ENCODE results near the gene S100A14.
A peak's percentile ranks its signal among the peaks of the same experiment; 100 is the strongest.

S100A14 gene

GRCh38 chr1:153569465-153569864, 46.7 kb downstream of the S100A14 start:
- TF ChIP-seq SPI1 (IDR thresholded peaks at IDR 0.05; ENCODE audit: borderline replicate concordance, low read depth) (no peak), GABPA (IDR thresholded peaks at IDR 0.05; ENCODE audit: low read depth) (no peak), CTCF (IDR thresholded peaks at IDR 0.05; ENCODE audit: insufficient read depth, low read length) (no peak), POLR2AphosphoS5 (IDR thresholded peaks at IDR 0.05; ENCODE audit: low read depth) (no peak)
- TF ChIP-seq, protein P1, sequence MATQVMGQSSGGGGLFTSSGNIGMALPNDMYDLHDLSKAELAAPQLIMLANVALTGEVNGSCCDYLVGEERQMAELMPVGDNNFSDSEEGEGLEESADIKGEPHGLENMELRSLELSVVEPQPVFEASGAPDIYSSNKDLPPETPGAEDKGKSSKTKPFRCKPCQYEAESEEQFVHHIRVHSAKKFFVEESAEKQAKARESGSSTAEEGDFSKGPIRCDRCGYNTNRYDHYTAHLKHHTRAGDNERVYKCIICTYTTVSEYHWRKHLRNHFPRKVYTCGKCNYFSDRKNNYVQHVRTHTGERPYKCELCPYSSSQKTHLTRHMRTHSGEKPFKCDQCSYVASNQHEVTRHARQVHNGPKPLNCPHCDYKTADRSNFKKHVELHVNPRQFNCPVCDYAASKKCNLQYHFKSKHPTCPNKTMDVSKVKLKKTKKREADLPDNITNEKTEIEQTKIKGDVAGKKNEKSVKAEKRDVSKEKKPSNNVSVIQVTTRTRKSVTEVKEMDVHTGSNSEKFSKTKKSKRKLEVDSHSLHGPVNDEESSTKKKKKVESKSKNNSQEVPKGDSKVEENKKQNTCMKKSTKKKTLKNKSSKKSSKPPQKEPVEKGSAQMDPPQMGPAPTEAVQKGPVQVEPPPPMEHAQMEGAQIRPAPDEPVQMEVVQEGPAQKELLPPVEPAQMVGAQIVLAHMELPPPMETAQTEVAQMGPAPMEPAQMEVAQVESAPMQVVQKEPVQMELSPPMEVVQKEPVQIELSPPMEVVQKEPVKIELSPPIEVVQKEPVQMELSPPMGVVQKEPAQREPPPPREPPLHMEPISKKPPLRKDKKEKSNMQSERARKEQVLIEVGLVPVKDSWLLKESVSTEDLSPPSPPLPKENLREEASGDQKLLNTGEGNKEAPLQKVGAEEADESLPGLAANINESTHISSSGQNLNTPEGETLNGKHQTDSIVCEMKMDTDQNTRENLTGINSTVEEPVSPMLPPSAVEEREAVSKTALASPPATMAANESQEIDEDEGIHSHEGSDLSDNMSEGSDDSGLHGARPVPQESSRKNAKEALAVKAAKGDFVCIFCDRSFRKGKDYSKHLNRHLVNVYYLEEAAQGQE (IDR thresholded peaks at IDR 0.05; ENCODE audit: insufficient replicate concordance, low read depth) = no peak
- DNase-seq (ENCODE audit: low read depth in 1 of 2, low spot score in 1 of 2) = no peak
- Histone ChIP-seq H3K27ac (replicated peaks) (no peak overlapping the region), H3K4me3 (replicated peaks; ENCODE audit: insufficient read depth, low read length) (no peak overlapping the region), H3K27me3 (ENCODE audit: insufficient read depth, poor library complexity, severe bottlenecking) (no peaks in the 10 kb centered on the region)

GRCh38 chr1:153568367-153569099, 47.6 kb downstream of the S100A14 start:
- Histone ChIP-seq H3K4me3 (replicated peaks; ENCODE audit: insufficient read depth, low read length) (peak overlapping the region; percentile 20), H3K27me3 (ENCODE audit: insufficient read depth, poor library complexity, severe bottlenecking) (no peaks in the 10 kb centered on the region), H3K27ac (replicated peaks) (no peak overlapping the region)
- TF ChIP-seq CTCF (IDR thresholded peaks at IDR 0.05; ENCODE audit: insufficient read depth, low read length) = peak; percentile 98
- no peak for TF ChIP-seq POLR2AphosphoS5 (IDR thresholded peaks at IDR 0.05; ENCODE audit: low read depth)
- TF ChIP-seq, protein P1 (IDR thresholded peaks at IDR 0.05; ENCODE audit: insufficient replicate concordance, low read depth) = no peak
- TF ChIP-seq SPI1 (IDR thresholded peaks at IDR 0.05; ENCODE audit: borderline replicate concordance, low read depth) = no peak
- DNase-seq (ENCODE audit: low read depth in 1 of 2, low spot score in 1 of 2) = peak; percentile 64 to 78

- no peaks in the 10 kb centered on the region for H3K27me3 ChIP-seq (ENCODE audit: insufficient read depth, poor library complexity, severe bottlenecking)
- no peak overlapping the region for H3K4me3 ChIP-seq (replicated peaks; ENCODE audit: insufficient read depth, low read length)
- peak overlapping the region; percentile 79 for H3K27ac ChIP-seq (replicated peaks)
- no peak for TF ChIP-seq SPI1 (IDR thresholded peaks at IDR 0.05; ENCODE audit: borderline replicate concordance, low read depth)
- TF ChIP-seq CTCF (IDR thresholded peaks at IDR 0.05; ENCODE audit: insufficient read depth, low read length) = no peak
- no peak for TF ChIP-seq GABPA (IDR thresholded peaks at IDR 0.05; ENCODE audit: low read depth)
- TF ChIP-seq, protein P1 (IDR thresholded peaks at IDR 0.05; ENCODE audit: insufficient replicate concordance, low read depth) = no peak
- TF ChIP-seq POLR2AphosphoS5 (IDR thresholded peaks at IDR 0.05; ENCODE audit: low read depth) = no peak
- DNase-seq (ENCODE audit: low read depth in 1 of 2, low spot score in 1 of 2) = no peak
These were observed 48.3 kb downstream of the S100A14 start for GRCh38 chr1:153567621-153568366.
